GM12873 (cell line): ENCODE data around the gene ABCC8.

Source experiments
- CTCF ChIP-seq: IDR thresholded peaks from 2 replicates; pipeline ENCODE4 v1.5.1; 2012; ENCODE audit warnings: low read depth, mild to moderate bottlenecking, moderate library complexity, low read length, control low read depth; ENCODE audit not compliant: insufficient read depth; ENCODE audit errors: missing control alignments

Gene ABCC8

DNA sequence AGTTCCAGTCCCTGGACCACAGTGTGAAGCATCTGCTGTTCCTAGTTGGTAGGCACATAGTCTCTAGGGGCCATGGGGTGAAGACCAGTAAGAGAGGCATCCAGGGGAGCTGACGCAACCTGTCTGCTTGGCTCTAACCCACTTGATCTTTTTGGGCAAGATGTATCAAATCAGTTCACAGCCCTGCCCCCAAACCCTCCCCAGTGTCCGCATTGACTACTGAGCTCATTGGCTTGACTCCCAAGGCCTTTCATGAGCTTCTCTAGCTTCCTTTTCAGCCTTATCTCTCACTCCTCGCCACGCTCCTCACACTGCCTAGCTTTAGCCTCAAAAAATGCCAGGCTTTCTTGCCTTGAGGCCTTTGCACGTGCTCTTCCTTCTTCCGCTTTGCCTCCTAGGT, 29.7 kb upstream of the ABCC8 start:
- no peak for TF ChIP-seq CTCF

GRCh38 chr11:17505146-17505545, 28.5 kb upstream of the ABCC8 start:
- TF ChIP-seq CTCF = no peak

GRCh38 chr11:17504330-17505107, 27.9 kb upstream of the ABCC8 start:
- peak; percentile 84 for TF ChIP-seq CTCF

DNA sequence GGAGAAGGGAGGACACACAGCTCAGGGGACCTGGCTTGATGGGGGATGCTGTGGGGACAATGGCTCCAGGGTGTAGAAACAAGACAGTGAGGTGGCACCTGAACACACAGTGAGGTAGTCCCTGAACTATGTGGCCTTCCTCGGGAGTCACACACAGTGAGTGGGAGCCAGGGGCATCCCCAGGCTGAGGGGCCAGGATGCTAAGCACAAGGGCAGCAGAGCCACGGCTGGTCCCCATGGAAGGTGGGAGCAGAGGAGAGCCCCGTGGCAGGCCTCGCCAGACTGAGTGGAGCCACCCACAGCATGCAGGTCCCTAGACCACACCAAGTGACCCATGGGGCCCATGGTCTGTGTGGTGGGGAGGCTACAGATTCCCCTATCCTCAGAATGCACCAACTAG, 26.0 kb upstream of the ABCC8 start:
- TF ChIP-seq CTCF = no peak

- TF ChIP-seq CTCF = no peak
These were observed 24.0 kb upstream of the ABCC8 start for GRCh38 chr11:17500673-17501072.

DNA sequence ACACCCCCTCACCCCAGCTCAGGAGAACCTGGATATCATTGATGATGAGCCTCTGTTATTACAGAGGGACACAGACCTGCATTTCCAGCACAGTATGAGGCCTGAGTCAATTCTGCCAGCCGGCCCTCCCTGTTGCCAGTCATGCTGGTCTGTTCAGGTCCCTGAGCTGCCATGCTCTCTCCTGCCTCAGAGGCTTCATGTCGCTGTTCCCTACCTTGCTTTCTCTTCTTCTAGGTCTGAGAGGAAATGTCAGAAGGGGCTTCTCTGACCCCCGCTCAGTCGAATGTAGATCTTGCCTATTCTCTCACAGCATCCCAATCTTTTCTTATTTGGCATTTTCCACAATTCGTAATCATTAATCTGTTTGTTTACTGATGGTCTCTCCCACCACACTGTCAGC, 21.8 kb upstream of the ABCC8 start:
- TF ChIP-seq CTCF = peak; percentile 43

GRCh38 chr11:17498058-17498457, 21.4 kb upstream of the ABCC8 start:
- no peak for TF ChIP-seq CTCF
